AG04450 (cell line): ENCODE results near the gene KCNMA1. TPM values are rescaled to one million over a fixed set of nuclear protein-coding genes. Genes with fewer than 3 reads are reported as not detected.

Source experiments
- CTCF ChIA-PET: fragments of 300-600, 350-600 bp; formaldehyde crosslinking; extraction: SDS; loops from one replicate; lab custom pipeline; 2022; ENCODE audit warnings: antibody characterized with exemption, inconsistent platforms; lab: Charles Lee
- POLR2A ChIA-PET: fragments of 350-600 bp; formaldehyde crosslinking; extraction: SDS; loops from one replicate; lab custom pipeline; 2021; ENCODE audit warnings: antibody characterized with exemption, inconsistent platforms; lab: Yijun Ruan, JAX
- DNase-seq: peaks from one replicate; pipeline ENCODE4 v3.0.0-alpha.2; 2011; ENCODE audit warnings: low read depth, low spot score
- H3K27ac ChIP-seq: one replicate; pipeline ENCODE4 v1.5.1; 2012; ENCODE audit warnings: low read depth, low read length, control low read depth
- H3K27me3 ChIP-seq: one replicate; pipeline ENCODE4 v1.6.0; 2012; ENCODE audit warnings: low read length; ENCODE audit not compliant: control insufficient read depth, insufficient read depth
- H3K4me3 ChIP-seq: 2 replicates; pipeline ENCODE4 v1.5.1; 2011; ENCODE audit warnings: mild to moderate bottlenecking, low read depth, low read length, control low read depth
- H3K9me3 ChIP-seq: 2 replicates; pipeline ENCODE4 v1.5.1; 2012; ENCODE audit warnings: low read length; ENCODE audit not compliant: control insufficient read depth, insufficient read depth
- CTCF ChIP-seq: IDR thresholded peaks from 2 replicates; pipeline ENCODE4 v1.5.1; 2011; ENCODE audit warnings: low read depth, low read length, control low read depth, inconsistent platforms
- polyA plus RNA-seq: library from polyadenylated mRNA; depleted of rRNA; stranded (reverse); fragments of >200 nt; gene quantifications from 2 replicates; pipeline ENCODE4 v1.2.3, GENCODE V29; 2011

KCNMA1 gene
- polyA plus RNA-seq, 1 experiment = 58.8 TPM

- CTCF ChIA-PET = interaction anchor here (0.6 to 6.8 kb wide), 36 partner anchors 8 to 477 kb away, joined by 3 to 199 read pairs (median 4); no protein-coding TSS in a partner anchor
- Histone ChIP-seq H3K4me3 (no peak overlapping the region), H3K27me3 (peaks cover 6% of the 10 kb centered on the region), H3K9me3 (no peaks in the 10 kb centered on the region; the same call in 1 of the 2 replicates), H3K27ac (no peak overlapping the region)
- POLR2A ChIA-PET = no interaction called here
- DNase-seq = peak; percentile 32
- peak; percentile 63 for TF ChIP-seq CTCF
Measured at GRCh38 chr10:77643795-77644468, 6.3 kb upstream of the KCNMA1 start.

GRCh38 chr10:77641788-77642397 lies 4.3 kb upstream of the KCNMA1 start:
- Histone ChIP-seq H3K4me3 (no peak overlapping the region), H3K27me3 (peaks cover 4% of the 10 kb centered on the region), H3K9me3 (no peaks in the 10 kb centered on the region; the same call in 1 of the 2 replicates), H3K27ac (no peak overlapping the region)
- POLR2A ChIA-PET = interaction anchor here (1.4 kb wide), 1 partner anchor 478 kb away, joined by 5 read pairs; no protein-coding TSS in a partner anchor
- CTCF ChIA-PET = interaction anchor here (0.6 to 6.8 kb wide), 37 partner anchors 8 to 475 kb away, joined by 3 to 199 read pairs (median 4); no protein-coding TSS in a partner anchor
- TF ChIP-seq CTCF = peak; percentile 77
- peak; percentile 53 for DNase-seq

GRCh38 chr10:77641344-77641743 lies 3.7 kb upstream of the KCNMA1 start:
- no peaks in the 10 kb centered on the region for H3K27me3 ChIP-seq
- ChIA-PET CTCF (interaction anchor here (0.5 to 6.8 kb wide), 45 partner anchors 9 to 475 kb away, joined by 3 to 199 read pairs (median 4); no protein-coding TSS in a partner anchor), POLR2A (interaction anchor here (1.4 kb wide), 1 partner anchor 477 kb away, joined by 5 read pairs; no protein-coding TSS in a partner anchor)
- no peak for DNase-seq
- TF ChIP-seq CTCF = no peak
- no peak overlapping the region for H3K4me3 ChIP-seq
- no peaks in the 10 kb centered on the region; the same call in 1 of the 2 replicates for H3K9me3 ChIP-seq
- H3K27ac ChIP-seq = no peak overlapping the region

- Histone ChIP-seq H3K9me3 (no peaks in the 10 kb centered on the region; the same call in 1 of the 2 replicates), H3K27ac (no peak overlapping the region), H3K27me3 (no peaks in the 10 kb centered on the region), H3K4me3 (no peak overlapping the region)
- DNase-seq = no peak
- POLR2A ChIA-PET = no interaction called here
- TF ChIP-seq CTCF = no peak
- CTCF ChIA-PET = interaction anchor here (0.9 to 6.8 kb wide), 8 partner anchors 7 to 473 kb away, joined by 3 to 199 read pairs (median 10); no protein-coding TSS in a partner anchor
Measured at GRCh38 chr10:77640167-77640566, 2.6 kb upstream of the KCNMA1 start.

- Histone ChIP-seq H3K4me3 (no peak overlapping the region), H3K27me3 (no peaks in the 10 kb centered on the region), H3K9me3 (no peaks in the 10 kb centered on the region; the same call in 1 of the 2 replicates), H3K27ac (no peak overlapping the region)
- CTCF ChIA-PET = interaction anchor here (0.6 to 6.8 kb wide), 9 partner anchors 8 to 473 kb away, joined by 3 to 199 read pairs (median 5); no protein-coding TSS in a partner anchor
- no peak for DNase-seq
- no peak for TF ChIP-seq CTCF
- POLR2A ChIA-PET = no interaction called here
Measured at GRCh38 chr10:77639756-77640155, 2.1 kb upstream of the KCNMA1 start.
